HEK293T (cell line): ENCODE data around the gene NCAN.
A peak's percentile ranks its signal among the peaks of the same experiment; 100 is the strongest.

Experiments
- CTCF ChIA-PET: fragments of 350-600 bp; formaldehyde crosslinking; extraction: SDS; loops from one replicate; lab custom pipeline; 2021; ENCODE audit warnings: antibody characterized with exemption, inconsistent platforms; lab: Yijun Ruan, JAX
- POLR2A ChIA-PET: fragments of 350-600 bp; formaldehyde crosslinking; extraction: SDS; loops from one replicate; lab custom pipeline; 2020; ENCODE audit warnings: antibody characterized with exemption, inconsistent platforms; lab: Yijun Ruan, JAX
- DNase-seq: peaks from one replicate; pipeline ENCODE4 v3.0.0; 2012; ENCODE audit warnings: mixed read lengths; ENCODE audit errors: extremely low spot score
- ARNT ChIP-seq: fragments of 450-650 bp; IDR thresholded peaks from 2 replicates; pipeline ENCODE4 v1.6.1; 2017; ENCODE audit warnings: mild to moderate bottlenecking
- BHLHE40 ChIP-seq: fragments of 450-650 bp; IDR thresholded peaks from 2 replicates; pipeline ENCODE4 v1.6.1; 2016; ENCODE audit warnings: mild to moderate bottlenecking, moderate library complexity, borderline replicate concordance
- CTBP1 ChIP-seq: fragments of 450-650 bp; IDR thresholded peaks from 2 replicates; pipeline ENCODE4 v1.6.1; 2016; ENCODE audit warnings: borderline replicate concordance
- ELF4 ChIP-seq: fragments of 450-650 bp; IDR thresholded peaks from 2 replicates; pipeline ENCODE4 v1.6.1; 2017; ENCODE audit warnings: antibody characterized with exemption
- FOXA1 ChIP-seq: fragments of 450-650 bp; IDR thresholded peaks from 2 replicates; pipeline ENCODE4 v1.6.1; 2016; ENCODE audit warnings: mild to moderate bottlenecking
- FOXK2 ChIP-seq: fragments of 450-650 bp; IDR thresholded peaks from 2 replicates; pipeline ENCODE4 v1.6.1; 2016; ENCODE audit warnings: mild to moderate bottlenecking
- FOXM1 ChIP-seq: fragments of 450-650 bp; IDR thresholded peaks from 2 replicates; pipeline ENCODE4 v1.6.1; 2017; ENCODE audit warnings: mild to moderate bottlenecking, borderline replicate concordance
- HDGF ChIP-seq: fragments of 450-650 bp; IDR thresholded peaks from 2 replicates; pipeline ENCODE4 v1.6.1; 2017; ENCODE audit warnings: antibody characterized with exemption, borderline replicate concordance
- L3MBTL2 ChIP-seq: fragments of 450-650 bp; conservative IDR thresholded peaks from 2 replicates; pipeline ENCODE4 v1.6.1; 2016; ENCODE audit warnings: mild to moderate bottlenecking
- LEF1 ChIP-seq: fragments of 450-650 bp; IDR thresholded peaks from 2 replicates; pipeline ENCODE4 v1.6.1; 2017; ENCODE audit warnings: mild to moderate bottlenecking, borderline replicate concordance
- NFRKB ChIP-seq: fragments of 450-650 bp; IDR thresholded peaks from 2 replicates; pipeline ENCODE4 v1.6.1; 2016; ENCODE audit warnings: mild to moderate bottlenecking, moderate library complexity
- SP1 ChIP-seq: fragments of 450-650 bp; IDR thresholded peaks from 2 replicates; pipeline ENCODE4 v1.6.1; 2017
- SUZ12 ChIP-seq: fragments of 450-650 bp; IDR thresholded peaks from 2 replicates; pipeline ENCODE4 v1.6.1; 2016; ENCODE audit warnings: mild to moderate bottlenecking
- TARDBP ChIP-seq: fragments of 450-650 bp; IDR thresholded peaks from 2 replicates; pipeline ENCODE4 v1.6.1; 2016
- ZNF384 ChIP-seq: fragments of 450-650 bp; IDR thresholded peaks from 2 replicates; pipeline ENCODE4 v1.6.1; 2016
- TF ChIP-seq, protein P1 (sequence below): fragments of 450-650 bp; IDR thresholded peaks from 2 replicates; pipeline ENCODE4 v1.6.1; 2016

Gene NCAN

DNA sequence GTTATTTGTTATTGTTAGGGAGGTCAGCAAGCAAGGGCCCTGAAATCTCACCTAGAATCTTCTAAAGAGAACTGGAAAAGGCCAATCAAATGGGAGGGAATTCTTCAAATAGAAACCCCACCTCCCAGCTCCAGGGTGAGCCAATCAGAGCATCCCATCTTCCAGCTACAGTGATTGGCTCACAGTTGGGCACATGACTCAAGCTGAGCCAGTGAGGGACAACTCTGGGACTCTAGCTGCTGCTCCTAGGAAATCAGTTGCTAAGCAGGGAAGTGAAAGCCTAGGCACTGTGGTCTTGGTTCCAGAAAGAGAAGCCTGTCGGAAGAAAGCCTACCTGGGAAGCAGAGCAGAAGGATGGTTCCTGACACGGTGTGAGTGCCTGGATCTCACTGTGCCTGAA lies 48.0 kb downstream of the NCAN start:
- no peak for TF ChIP-seq HDGF
- TF ChIP-seq ZNF384 = no peak
- TF ChIP-seq CTBP1 = no peak
- no peak for TF ChIP-seq BHLHE40
- TF ChIP-seq LEF1 = no peak
- peak; percentile 58 for DNase-seq
- ChIA-PET CTCF (no interaction called here), POLR2A (no interaction called here)

DNA sequence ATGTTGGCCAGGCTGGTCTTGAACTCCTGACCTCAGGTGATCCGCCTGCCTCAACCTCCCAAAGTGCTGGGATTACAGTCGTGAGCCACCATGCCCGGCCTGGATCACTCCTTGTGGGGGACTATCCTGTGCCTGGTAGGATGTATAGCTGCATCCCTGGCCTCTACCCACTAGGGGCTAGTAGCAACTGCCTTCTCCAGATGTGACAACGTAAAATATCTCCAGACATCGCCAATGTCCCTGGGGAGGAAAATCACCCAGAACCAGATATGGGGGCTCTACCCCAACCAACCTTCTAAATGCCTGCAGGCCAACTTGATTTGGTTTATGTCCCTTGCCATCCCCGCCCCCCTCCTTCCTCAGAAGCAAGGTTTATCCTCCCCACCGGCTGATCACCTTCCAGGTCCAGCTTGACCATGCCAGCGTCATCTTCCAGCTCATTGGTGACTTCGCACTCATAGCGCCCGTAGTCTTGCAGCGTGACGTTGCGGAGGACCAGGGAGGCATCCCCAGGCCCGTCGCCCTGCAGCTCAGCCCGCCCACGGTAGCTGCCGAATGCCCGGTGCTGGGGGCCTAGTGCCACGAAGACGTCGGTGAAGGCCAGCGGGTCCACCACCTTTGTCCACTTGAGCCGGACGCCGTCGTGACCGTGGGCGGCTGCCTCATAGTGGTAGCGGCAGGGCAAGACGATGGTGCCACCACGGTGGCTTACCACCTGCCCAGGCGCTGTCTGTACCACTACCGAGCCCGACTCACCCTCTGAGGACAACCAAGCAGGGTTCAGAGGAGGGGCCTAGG lies 48.9 kb downstream of the NCAN start:
- ChIA-PET CTCF (no interaction called here), POLR2A (interaction anchor here (0.7 kb wide), 1 partner anchor 12 kb away, joined by 3 read pairs; no protein-coding TSS in a partner anchor)
- TF ChIP-seq FOXK2 (no peak), SUZ12 (no peak), FOXA1 (no peak), CTBP1 (no peak), ELF4 (no peak), NFRKB (no peak), LEF1 (no peak), TARDBP (no peak), L3MBTL2 (no peak), FOXM1 (no peak), ARNT (no peak), BHLHE40 (no peak), ZNF384 (no peak), HDGF (no peak), SP1 (no peak)
- TF ChIP-seq, protein P1, sequence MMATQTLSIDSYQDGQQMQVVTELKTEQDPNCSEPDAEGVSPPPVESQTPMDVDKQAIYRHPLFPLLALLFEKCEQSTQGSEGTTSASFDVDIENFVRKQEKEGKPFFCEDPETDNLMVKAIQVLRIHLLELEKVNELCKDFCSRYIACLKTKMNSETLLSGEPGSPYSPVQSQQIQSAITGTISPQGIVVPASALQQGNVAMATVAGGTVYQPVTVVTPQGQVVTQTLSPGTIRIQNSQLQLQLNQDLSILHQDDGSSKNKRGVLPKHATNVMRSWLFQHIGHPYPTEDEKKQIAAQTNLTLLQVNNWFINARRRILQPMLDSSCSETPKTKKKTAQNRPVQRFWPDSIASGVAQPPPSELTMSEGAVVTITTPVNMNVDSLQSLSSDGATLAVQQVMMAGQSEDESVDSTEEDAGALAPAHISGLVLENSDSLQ = no peak
- DNase-seq = no peak

DNA sequence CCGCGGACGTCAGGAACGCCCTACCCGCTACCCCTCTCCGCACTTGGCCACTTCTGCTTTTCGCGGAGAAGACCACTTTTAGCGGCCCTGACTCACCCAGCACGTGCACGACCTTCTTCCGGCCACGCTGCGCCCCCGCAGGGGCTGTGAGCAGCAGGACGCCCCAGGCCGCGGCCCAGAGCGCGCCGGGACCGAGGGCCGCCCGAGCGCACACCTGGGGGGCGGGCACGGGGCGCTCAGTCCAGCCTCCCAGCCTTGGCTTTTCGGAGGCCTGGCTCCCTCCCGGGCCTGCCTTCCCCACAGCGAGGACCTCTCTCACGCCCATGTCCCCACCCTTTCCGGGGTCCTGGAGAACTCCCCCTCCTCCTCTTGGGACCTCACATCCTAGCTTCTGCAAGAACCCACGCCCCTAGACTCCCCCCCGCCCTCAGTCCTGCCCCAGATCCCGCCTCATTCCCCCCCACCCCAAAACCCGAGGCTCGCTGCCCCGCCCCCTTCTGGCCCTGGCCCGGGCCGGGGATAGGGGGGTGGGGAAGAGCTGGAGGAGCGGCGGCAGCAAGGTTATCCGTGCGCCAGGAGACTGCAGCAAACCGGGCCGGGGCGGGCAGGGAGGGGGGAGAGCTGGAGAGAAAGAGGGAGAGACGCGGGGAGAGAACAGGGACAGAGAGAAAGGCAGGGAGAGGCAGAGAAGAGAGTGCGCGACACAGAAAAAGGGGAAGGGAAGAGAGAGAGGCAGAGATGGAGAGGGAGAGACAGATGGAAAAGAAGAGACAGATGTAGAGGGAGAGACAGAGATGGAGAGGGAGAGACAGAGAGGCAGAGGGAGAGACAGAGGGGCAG lies 49.8 kb downstream of the NCAN start:
- POLR2A ChIA-PET = no interaction called here
- no peak for DNase-seq
- CTCF ChIA-PET = no interaction called here
- TF ChIP-seq TARDBP (no peak), HDGF (no peak), FOXM1 (no peak), SUZ12 (no peak), CTBP1 (no peak), LEF1 (no peak)

DNA sequence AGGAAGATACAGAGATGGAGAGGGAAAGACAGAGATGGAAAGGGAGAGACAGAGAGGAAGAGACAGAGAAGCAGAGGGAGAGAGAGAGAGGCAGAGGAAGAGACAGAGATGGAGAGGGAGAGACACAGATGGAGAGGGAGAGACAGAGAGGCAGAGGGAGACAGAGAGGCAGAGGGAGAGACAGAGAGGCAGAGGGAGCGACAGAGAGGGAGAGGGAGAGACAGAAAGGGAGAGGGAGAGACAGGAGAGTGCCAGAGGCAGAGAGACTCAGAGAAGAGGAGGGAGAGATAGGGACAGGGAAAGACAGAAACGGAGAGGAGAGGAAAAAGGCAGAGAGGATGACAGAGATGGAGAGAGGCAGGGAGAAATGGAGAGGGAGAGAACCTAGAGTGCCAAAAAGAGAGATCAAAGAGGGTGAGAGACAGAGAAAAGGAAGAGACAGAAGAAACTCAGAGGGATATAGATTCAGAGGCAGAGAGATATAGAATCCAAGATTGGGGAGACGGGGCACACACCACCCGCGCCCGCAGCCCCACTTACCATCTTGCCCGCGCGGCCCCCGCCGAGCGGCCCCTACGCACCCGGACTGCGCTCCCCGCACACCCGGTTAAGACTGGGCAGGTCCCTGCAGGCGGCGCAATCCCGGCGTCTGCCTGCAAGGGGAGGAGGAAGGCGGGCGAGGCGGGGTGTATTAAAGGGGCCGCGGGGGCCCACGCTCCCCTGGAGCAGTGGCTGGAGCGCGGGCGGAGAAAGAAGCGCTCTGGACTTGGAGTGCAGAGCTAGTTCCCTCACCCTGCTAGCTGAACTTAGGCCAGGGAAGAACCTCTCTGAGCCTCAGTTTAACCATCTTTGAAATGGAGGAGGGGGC lies 50.7 kb downstream of the NCAN start:
- ChIA-PET CTCF (no interaction called here), POLR2A (no interaction called here)
- TF ChIP-seq SP1 = no peak
- no peak for TF ChIP-seq CTBP1
- TF ChIP-seq BHLHE40 = no peak
- TF ChIP-seq SUZ12 = no peak
- no peak for TF ChIP-seq TARDBP
- TF ChIP-seq FOXK2 = no peak
- TF ChIP-seq ZNF384 = no peak
- TF ChIP-seq, protein P1 = no peak
- TF ChIP-seq NFRKB = no peak
- TF ChIP-seq HDGF = no peak
- DNase-seq = no peak

DNA sequence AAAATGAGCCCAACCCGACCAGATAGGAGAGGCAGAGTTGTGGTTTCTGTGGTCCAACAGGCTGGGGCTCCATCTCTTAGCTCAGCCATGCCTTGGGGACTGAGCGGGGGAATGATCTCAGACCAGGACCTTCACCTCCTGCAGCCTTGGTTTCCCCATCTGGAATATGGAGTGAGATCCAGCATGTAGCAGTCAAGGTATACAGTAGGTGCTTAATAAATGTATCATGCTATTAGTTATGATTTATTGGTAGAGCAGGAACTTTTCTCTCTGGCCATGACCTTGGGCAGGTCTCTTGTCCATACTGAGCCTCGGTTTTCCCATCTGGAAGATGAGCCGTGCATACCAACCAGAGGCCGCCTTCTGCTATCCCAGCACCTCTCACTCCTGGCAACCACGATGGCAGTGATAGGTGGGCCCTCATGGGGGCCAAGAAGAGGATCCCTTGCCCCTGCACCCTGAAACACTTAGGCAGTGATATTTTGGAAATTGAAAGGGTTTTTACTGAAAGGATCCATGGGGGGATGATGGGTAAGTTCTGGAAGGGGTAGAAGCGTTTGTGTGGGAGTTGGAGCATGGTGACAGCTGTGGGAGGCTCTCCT lies 52.2 kb downstream of the NCAN start:
- ChIA-PET CTCF (no interaction called here), POLR2A (no interaction called here)
- TF ChIP-seq HDGF (no peak), CTBP1 (no peak), L3MBTL2 (no peak), FOXK2 (no peak), ZNF384 (no peak), TARDBP (no peak), ELF4 (no peak), ARNT (no peak), FOXA1 (no peak), LEF1 (no peak), BHLHE40 (no peak), FOXM1 (no peak), SP1 (no peak), NFRKB (no peak), SUZ12 (no peak)
- TF ChIP-seq, protein P1 = no peak
- no peak for DNase-seq
